ENCODE results near the gene SMCO3. TPM values are rescaled to one million over a fixed set of nuclear protein-coding genes. Genes with fewer than 3 reads are reported as not detected.
"Not testable (repeated sequence)": the region's sequence is repeated elsewhere in the genome, so short reads cannot be mapped to it uniquely, and the experiment has no call there.

The SMCO3 gene
- total RNA-seq, 2 experiments from 2014 or later, result not detected

- Histone ChIP-seq H2AFZ (ENCODE audit: low read length) (no peak overlapping the region), H3K9me3 (ENCODE audit: low read length) (peaks cover 5% of the 10 kb centered on the region; the same call in 1 of the 2 replicates), H3K27ac (ENCODE audit: low read depth, low read length, poor library complexity, severe bottlenecking) (no peak overlapping the region), H3K4me3 (ENCODE audit: low read depth, low read length, poor library complexity, severe bottlenecking) (peak overlapping the region; percentile 81), H3K79me2 (ENCODE audit: insufficient read depth, low read depth, low read length) (peaks cover 16% of the 10 kb centered on the region; the same call in 1 of the 2 replicates), H3K9me2 (ENCODE audit: insufficient read depth, low read length) (no peaks in the 10 kb centered on the region), H3K36me3 (ENCODE audit: insufficient read depth, low read length) (peaks cover 45% of the 10 kb centered on the region), H3K4me1 (ENCODE audit: insufficient read depth, low read length, poor library complexity, severe bottlenecking) (peaks cover 40% of the 10 kb centered on the region), H3K4me2 (ENCODE audit: low read length) (peak overlapping the region; percentile 96; the same call in 1 of the 2 replicates), H4K20me1 (ENCODE audit: insufficient read depth, low read length) (no peaks in the 10 kb centered on the region)
- DNase-seq (ENCODE audit: low spot score), result no peak
- TF ChIP-seq, protein P1, sequence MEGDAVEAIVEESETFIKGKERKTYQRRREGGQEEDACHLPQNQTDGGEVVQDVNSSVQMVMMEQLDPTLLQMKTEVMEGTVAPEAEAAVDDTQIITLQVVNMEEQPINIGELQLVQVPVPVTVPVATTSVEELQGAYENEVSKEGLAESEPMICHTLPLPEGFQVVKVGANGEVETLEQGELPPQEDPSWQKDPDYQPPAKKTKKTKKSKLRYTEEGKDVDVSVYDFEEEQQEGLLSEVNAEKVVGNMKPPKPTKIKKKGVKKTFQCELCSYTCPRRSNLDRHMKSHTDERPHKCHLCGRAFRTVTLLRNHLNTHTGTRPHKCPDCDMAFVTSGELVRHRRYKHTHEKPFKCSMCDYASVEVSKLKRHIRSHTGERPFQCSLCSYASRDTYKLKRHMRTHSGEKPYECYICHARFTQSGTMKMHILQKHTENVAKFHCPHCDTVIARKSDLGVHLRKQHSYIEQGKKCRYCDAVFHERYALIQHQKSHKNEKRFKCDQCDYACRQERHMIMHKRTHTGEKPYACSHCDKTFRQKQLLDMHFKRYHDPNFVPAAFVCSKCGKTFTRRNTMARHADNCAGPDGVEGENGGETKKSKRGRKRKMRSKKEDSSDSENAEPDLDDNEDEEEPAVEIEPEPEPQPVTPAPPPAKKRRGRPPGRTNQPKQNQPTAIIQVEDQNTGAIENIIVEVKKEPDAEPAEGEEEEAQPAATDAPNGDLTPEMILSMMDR (conservative IDR thresholded peaks at IDR 0.05; ENCODE audit: low read length), result no peak
- TSS peak; percentile 11 for BruUV-seq (replicated peaks)
- CTCF ChIA-PET (ENCODE audit: unreplicated experiment), result no interaction called here
- intact Hi-C loops (cut with micrococcal nuclease; ENCODE audit: unreplicated experiment), result loop anchor here (5.0 kb wide), 1 partner anchor 135 kb away; no protein-coding TSS in a partner anchor
- POLR2A ChIA-PET, result interaction anchor here (0.6 kb wide), 1 partner anchor 171 kb away, joined by 3 read pairs; no protein-coding TSS in a partner anchor
These were observed 46.4 kb downstream of the SMCO3 start for GRCh38 chr12:14767617-14768016.

- TF ChIP-seq, protein P1 (conservative IDR thresholded peaks at IDR 0.05; ENCODE audit: low read length), result no peak
- TF ChIP-seq EZH2phosphoT487 (IDR thresholded peaks at IDR 0.05; ENCODE audit: borderline replicate concordance, low read depth, low read length), result no peak
- DNase-seq (ENCODE audit: low spot score), result no peak
- CTCF ChIA-PET (ENCODE audit: unreplicated experiment), result no interaction called here
- H3K4me3 ChIP-seq (ENCODE audit: low read depth, low read length, poor library complexity, severe bottlenecking), result no peak overlapping the region
- H3K4me2 ChIP-seq (ENCODE audit: low read length), result no peak overlapping the region
- H2AFZ ChIP-seq (ENCODE audit: low read length), result no peak overlapping the region
- no peaks in the 10 kb centered on the region for H4K20me1 ChIP-seq (ENCODE audit: insufficient read depth, low read length)
- no peak overlapping the region for H3K27ac ChIP-seq (ENCODE audit: low read depth, low read length, poor library complexity, severe bottlenecking)
- BruUV-seq (replicated peaks), result no TSS peak
- H3K9me3 ChIP-seq (ENCODE audit: low read length), result peaks cover 5% of the 10 kb centered on the region; the same call in 1 of the 2 replicates
- intact Hi-C loops (cut with micrococcal nuclease; ENCODE audit: unreplicated experiment), result loop anchor here (5.0 kb wide), 1 partner anchor 134 kb away; no protein-coding TSS in a partner anchor
- peaks cover 15% of the 10 kb centered on the region; the same call in 1 of the 2 replicates for H3K79me2 ChIP-seq (ENCODE audit: insufficient read depth, low read depth, low read length)
- POLR2A ChIA-PET, result no interaction called here
- peaks cover 54% of the 10 kb centered on the region for H3K36me3 ChIP-seq (ENCODE audit: insufficient read depth, low read length)
- H3K4me1 ChIP-seq (ENCODE audit: insufficient read depth, low read length, poor library complexity, severe bottlenecking), result peaks cover 31% of the 10 kb centered on the region
- no peaks in the 10 kb centered on the region for H3K9me2 ChIP-seq (ENCODE audit: insufficient read depth, low read length)
These were observed 47.2 kb downstream of the SMCO3 start for GRCh38 chr12:14766649-14767215.

DNA sequence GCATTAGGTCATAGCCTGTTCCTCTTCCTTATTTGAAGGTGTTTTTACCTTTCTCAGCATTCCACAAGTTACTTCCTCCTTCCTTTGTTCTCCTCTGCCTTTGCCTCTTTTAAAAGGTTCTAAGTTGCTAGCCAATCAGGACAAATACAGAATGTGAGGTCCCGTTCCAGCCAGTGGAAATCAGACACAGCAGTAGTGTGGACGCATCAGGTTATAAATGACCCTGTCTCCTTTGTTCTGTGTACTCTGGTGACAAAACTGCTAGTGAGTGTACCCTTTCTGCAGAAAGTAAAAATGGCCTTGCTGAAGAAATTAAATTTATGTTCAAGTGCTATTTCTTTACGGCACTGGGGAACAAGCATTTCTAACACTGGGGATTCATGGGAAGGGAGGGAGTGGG is 48.0 kb downstream of the SMCO3 start:
- H3K9me2 ChIP-seq (ENCODE audit: insufficient read depth, low read length); DNase-seq (ENCODE audit: low spot score); H3K9me3 ChIP-seq (ENCODE audit: low read length); POLR2A ChIA-PET; H4K20me1 ChIP-seq (ENCODE audit: insufficient read depth, low read length); H2AFZ ChIP-seq (ENCODE audit: low read length); BruUV-seq (replicated peaks); CTCF ChIA-PET (ENCODE audit: unreplicated experiment); H3K27ac ChIP-seq (ENCODE audit: low read depth, low read length, poor library complexity, severe bottlenecking); H3K4me3 ChIP-seq (ENCODE audit: low read depth, low read length, poor library complexity, severe bottlenecking); H3K4me2 ChIP-seq (ENCODE audit: low read length): not testable (repeated sequence)
- peaks cover 15% of the 10 kb centered on the region; the same call in 1 of the 2 replicates for H3K79me2 ChIP-seq (ENCODE audit: insufficient read depth, low read depth, low read length)
- peaks cover 29% of the 10 kb centered on the region for H3K4me1 ChIP-seq (ENCODE audit: insufficient read depth, low read length, poor library complexity, severe bottlenecking)
- intact Hi-C loops (cut with micrococcal nuclease; ENCODE audit: unreplicated experiment), result loop anchor here (5.0 kb wide), 1 partner anchor 134 kb away; no protein-coding TSS in a partner anchor
- H3K36me3 ChIP-seq (ENCODE audit: insufficient read depth, low read length), result peaks cover 58% of the 10 kb centered on the region
